Skeletal muscle cell (primary cell): ENCODE results near the gene LCN12.

Experiments used
- DNase-seq: peaks from one replicate; pipeline ENCODE4 v3.0.0-alpha.2; 2010; ENCODE audit warnings: low read depth
- H3K4me3 ChIP-seq: 2 replicates; pipeline ENCODE4 v1.5.1; 2011; ENCODE audit warnings: low read depth, mild to moderate bottlenecking, control low read depth, low read length, moderate library complexity

Gene LCN12

GRCh38 chr9:136955202-136955942 lies 3.3 kb downstream of the LCN12 start:
- DNase-seq: no peak
- H3K4me3 ChIP-seq: no peak overlapping the region

- no peak overlapping the region for H3K4me3 ChIP-seq
- no peak for DNase-seq
These were observed 3.9 kb downstream of the LCN12 start for GRCh38 chr9:136955943-136956335.

- H3K4me3 ChIP-seq: no peak overlapping the region
- no peak for DNase-seq
These were observed 4.5 kb downstream of the LCN12 start for GRCh38 chr9:136956604-136957003.

GRCh38 chr9:136957461-136957860 lies 5.4 kb downstream of the LCN12 start:
- no peak for DNase-seq
- H3K4me3 ChIP-seq: no peak overlapping the region

GRCh38 chr9:136957901-136958300 lies 5.8 kb downstream of the LCN12 start:
- no peak overlapping the region for H3K4me3 ChIP-seq
- no peak for DNase-seq

- H3K4me3 ChIP-seq: no peak overlapping the region
- DNase-seq: no peak
These were observed 6.4 kb downstream of the LCN12 start for GRCh38 chr9:136958473-136958872.

- no peak overlapping the region for H3K4me3 ChIP-seq
- DNase-seq: no peak
These were observed 7.1 kb downstream of the LCN12 start for GRCh38 chr9:136958898-136959850.

- H3K4me3 ChIP-seq: no peak overlapping the region
- no peak for DNase-seq
These were observed 8.3 kb downstream of the LCN12 start for GRCh38 chr9:136960212-136960937.

GRCh38 chr9:136960938-136961275 lies 8.8 kb downstream of the LCN12 start:
- no peak for DNase-seq
- no peak overlapping the region for H3K4me3 ChIP-seq

GRCh38 chr9:136961279-136962065 lies 9.4 kb downstream of the LCN12 start:
- no peak for DNase-seq
- H3K4me3 ChIP-seq: no peak overlapping the region

GRCh38 chr9:136962163-136962562 lies 10.1 kb downstream of the LCN12 start:
- no peak overlapping the region for H3K4me3 ChIP-seq
- no peak for DNase-seq

- DNase-seq: no peak
- H3K4me3 ChIP-seq: no peak overlapping the region
These were observed 10.7 kb downstream of the LCN12 start for GRCh38 chr9:136962701-136963248.

- no peak for DNase-seq
- no peak overlapping the region for H3K4me3 ChIP-seq
These were observed 11.3 kb downstream of the LCN12 start for GRCh38 chr9:136963341-136963740.

GRCh38 chr9:136963751-136964150 lies 11.7 kb downstream of the LCN12 start:
- no peak overlapping the region for H3K4me3 ChIP-seq
- DNase-seq: no peak

GRCh38 chr9:136964171-136964689 lies 12.2 kb downstream of the LCN12 start:
- H3K4me3 ChIP-seq: no peak overlapping the region
- no peak for DNase-seq

GRCh38 chr9:136964833-136965422 lies 12.9 kb downstream of the LCN12 start:
- H3K4me3 ChIP-seq: no peak overlapping the region
- no peak for DNase-seq

- H3K4me3 ChIP-seq: no peak overlapping the region
- no peak for DNase-seq
These were observed 13.9 kb downstream of the LCN12 start for GRCh38 chr9:136965771-136966484.
